ENCODE results near the gene TMEM256. TPM values are rescaled to one million over a fixed set of nuclear protein-coding genes. Genes with fewer than 3 reads are reported as not detected.

Gene TMEM256
- total RNA-seq, 1 experiment from 2014 or later: 55.4 TPM

GRCh38 chr17:7436556-7437368, 32.9 kb upstream of the TMEM256 start:
- TF ChIP-seq CTCF (conservative IDR thresholded peaks at IDR 0.05) (peak; percentile 54), EZH2 (IDR thresholded peaks at IDR 0.05; ENCODE audit: low read depth) (no peak)
- peak overlapping the region; percentile 74 for H2AFZ ChIP-seq
- BruUV-seq (replicated peaks): no TSS peak

GRCh38 chr17:7435676-7436555, 32.0 kb upstream of the TMEM256 start:
- H3K36me3 ChIP-seq (ENCODE audit: low read depth): no peaks in the 10 kb centered on the region
- BruUV-seq (replicated peaks): TSS peak; percentile 72
- H3K27me3 ChIP-seq (ENCODE audit: insufficient read depth, low read depth): no peaks in the 10 kb centered on the region
- H3K9me2 ChIP-seq (ENCODE audit: insufficient read depth): no peaks in the 10 kb centered on the region
- H3K4me2 ChIP-seq: peak overlapping the region; percentile 90
- H3K27ac ChIP-seq: peak overlapping the region; percentile 68
- POLR2A ChIA-PET (ENCODE audit: unreplicated experiment): interaction anchor here (0.5 to 1.5 kb wide), 8 partner anchors 10 to 251 kb away, joined by 3 to 34 read pairs (median 5); partner anchors contain the start of genes CD68, PLSCR3, TMEM256 and TP53
- no peaks in the 10 kb centered on the region for H3K9me3 ChIP-seq (ENCODE audit: insufficient read depth, low read depth)
- H4K20me1 ChIP-seq (ENCODE audit: insufficient read depth): no peaks in the 10 kb centered on the region
- H3K79me2 ChIP-seq (ENCODE audit: low read depth): peaks cover 8% of the 10 kb centered on the region; the same call in 1 of the 2 replicates
- intact Hi-C loops (cut with micrococcal nuclease; ENCODE audit: unreplicated experiment): loop anchor here (1.0 to 5.0 kb wide), 6 partner anchors 32 to 250 kb away; partner anchors contain the start of genes PLSCR3, POLR2A and TMEM256
- DNase-seq: peak; percentile 55 to 59
- TF ChIP-seq CTCF (conservative IDR thresholded peaks at IDR 0.05): no peak
- TF ChIP-seq EZH2 (IDR thresholded peaks at IDR 0.05; ENCODE audit: low read depth): no peak
- H3K4me1 ChIP-seq (replicated peaks; ENCODE audit: insufficient read depth): 0 out of 2 replicates have a peak, but pooled peaks cover 7% of the 10 kb centered on the region
- H2AFZ ChIP-seq: peak overlapping the region; percentile 74
- peak overlapping the region; percentile 57 for H3K4me3 ChIP-seq
- CTCF ChIA-PET: interaction anchor here (0.7 to 2.9 kb wide), 6 partner anchors 10 to 252 kb away, joined by 3 to 19 read pairs (median 4); partner anchors contain the start of genes PLSCR3, TMEM256 and TP53
- peaks cover 10% of the 10 kb centered on the region; the same call in 1 of the 2 replicates for H3F3A ChIP-seq (ENCODE audit: insufficient read depth, low read depth)

More at GRCh38 chr17:7436556-7437368, 32.9 kb upstream of the TMEM256 start:
- H3K36me3 ChIP-seq (ENCODE audit: low read depth): no peaks in the 10 kb centered on the region
- no peaks in the 10 kb centered on the region for H3K9me3 ChIP-seq (ENCODE audit: insufficient read depth, low read depth)
- H3K4me3 ChIP-seq: peak overlapping the region; percentile 57
- H3K9me2 ChIP-seq (ENCODE audit: insufficient read depth): no peaks in the 10 kb centered on the region
- H3F3A ChIP-seq (ENCODE audit: insufficient read depth, low read depth): peaks cover 13% of the 10 kb centered on the region; the same call in 1 of the 2 replicates
- 0 out of 2 replicates have a peak, but pooled peaks cover 7% of the 10 kb centered on the region for H3K4me1 ChIP-seq (replicated peaks; ENCODE audit: insufficient read depth)
- peaks cover 8% of the 10 kb centered on the region; the same call in 1 of the 2 replicates for H3K79me2 ChIP-seq (ENCODE audit: low read depth)
- peak; percentile 64 to 90 for DNase-seq
- no peaks in the 10 kb centered on the region for H4K20me1 ChIP-seq (ENCODE audit: insufficient read depth)
- H3K4me2 ChIP-seq: peak overlapping the region; percentile 90
- intact Hi-C loops (cut with micrococcal nuclease; ENCODE audit: unreplicated experiment): loop anchor here (2.0 to 5.0 kb wide), 2 partner anchors 42 to 66 kb away; partner anchors contain the start of gene PLSCR3
- POLR2A ChIA-PET (ENCODE audit: unreplicated experiment): interaction anchor here (0.6 to 1.1 kb wide), 4 partner anchors 9 to 250 kb away, joined by 3 to 16 read pairs (median 4); partner anchors contain the start of genes GABARAP, POLR2A and TP53
- CTCF ChIA-PET: interaction anchor here (0.6 to 2.9 kb wide), 8 partner anchors 9 to 251 kb away, joined by 3 to 19 read pairs (median 6); partner anchors contain the start of genes FXR2, TMEM256 and TP53
- H3K27me3 ChIP-seq (ENCODE audit: insufficient read depth, low read depth): no peaks in the 10 kb centered on the region
- peak overlapping the region; percentile 68; the same call in 1 of the 2 replicates for H3K27ac ChIP-seq
